Hematopoietic multipotent progenitor cell treated with erythropoietin and hydrocortisone succinate and interleukin-3 and kit ligand, for 4 days (in vitro differentiated cells): ENCODE data around the gene CCDC33.
A peak's percentile ranks its signal among the peaks of the same experiment; 100 is the strongest.
"Not testable (repeated sequence)": the region's sequence is repeated elsewhere in the genome, so short reads cannot be mapped to it uniquely, and the experiment has no call there.

Experiments
- DNase-seq: peaks from one replicate; pipeline ENCODE4 v3.0.0-alpha.2; 2015

The CCDC33 gene

GRCh38 chr15:74338676-74339075 is 102.5 kb downstream of the CCDC33 start:
- no peak for DNase-seq

- DNase-seq, result no peak
Observed at GRCh38 chr15:74339371-74339770, 103.2 kb downstream of the CCDC33 start.

- DNase-seq, result peak; percentile 73
Observed at GRCh38 chr15:74340150-74340549, 104.0 kb downstream of the CCDC33 start.

DNA sequence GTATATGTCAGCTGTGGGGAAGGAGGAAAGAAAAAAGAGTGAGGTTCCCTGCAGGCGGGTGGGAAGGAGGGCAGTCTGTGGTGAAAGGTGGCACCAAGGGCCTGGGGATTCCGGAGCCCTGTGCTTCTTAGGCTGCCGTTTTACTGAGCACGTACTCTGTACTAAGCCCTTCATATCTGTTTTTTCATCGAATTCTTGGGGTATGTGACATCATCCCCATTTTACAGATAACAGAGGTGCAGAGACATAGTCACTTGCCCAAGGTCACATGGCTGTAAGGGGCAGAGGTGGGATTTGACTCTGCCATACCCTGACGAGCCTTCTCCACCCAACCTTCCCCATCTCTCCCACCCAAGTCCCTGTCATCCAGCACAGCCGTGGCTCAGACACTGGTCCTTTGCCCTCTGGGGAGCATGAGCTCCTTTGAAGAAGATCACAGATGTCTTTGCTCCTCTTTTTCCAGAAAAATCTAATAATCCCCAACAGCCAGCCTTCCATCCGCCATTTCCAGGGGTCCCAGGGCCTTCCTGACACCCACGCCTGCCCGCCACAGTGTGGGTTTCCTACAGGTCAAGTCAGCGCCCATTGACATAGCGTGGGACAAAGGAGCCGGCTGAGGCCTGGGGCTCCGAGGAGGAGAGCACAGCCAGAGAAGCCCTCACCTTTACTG is 107.1 kb downstream of the CCDC33 start:
- DNase-seq, result no peak

DNA sequence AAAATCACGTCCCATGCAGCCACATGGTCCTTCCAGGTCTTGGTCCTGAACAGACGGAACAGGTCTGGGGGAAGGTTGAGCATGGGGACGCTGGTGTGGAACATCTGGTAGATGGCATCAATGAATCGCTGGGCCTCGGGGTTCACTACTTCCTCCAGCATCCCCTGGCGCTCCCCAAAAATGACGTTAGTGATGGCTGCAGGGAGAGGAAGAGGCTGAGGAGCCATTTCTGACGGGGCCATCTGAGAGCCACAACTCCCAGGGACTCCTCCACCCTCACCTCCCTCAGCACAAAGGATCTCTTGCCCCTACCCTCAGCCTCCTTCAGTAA is 107.6 kb downstream of the CCDC33 start:
- no peak for DNase-seq

DNA sequence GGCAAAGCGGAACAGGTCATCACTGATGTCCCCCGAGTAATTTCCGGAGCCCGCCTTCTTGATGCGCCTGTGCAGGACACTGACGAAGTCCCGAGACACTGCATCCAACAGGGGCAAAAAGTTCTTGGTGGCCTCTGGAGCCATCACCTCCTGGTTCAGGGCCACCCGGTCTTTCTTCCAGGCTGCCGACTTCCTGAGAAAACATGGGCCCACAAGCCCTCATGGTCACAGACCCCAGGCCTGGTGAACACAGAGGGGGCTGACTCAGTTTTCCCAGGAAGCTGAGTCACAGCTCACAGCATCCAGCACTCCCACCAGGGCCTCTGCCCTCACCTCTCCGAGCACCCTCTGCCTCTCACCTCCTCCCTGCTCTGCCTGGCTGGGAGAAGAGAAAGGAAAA is 108.9 kb downstream of the CCDC33 start:
- DNase-seq, result no peak

GRCh38 chr15:74347757-74348250 is 111.7 kb downstream of the CCDC33 start:
- no peak for DNase-seq

GRCh38 chr15:74349241-74349778 is 113.2 kb downstream of the CCDC33 start:
- DNase-seq, result no peak

- DNase-seq, result no peak
Observed at GRCh38 chr15:74350295-74351275, 114.5 kb downstream of the CCDC33 start.

DNA sequence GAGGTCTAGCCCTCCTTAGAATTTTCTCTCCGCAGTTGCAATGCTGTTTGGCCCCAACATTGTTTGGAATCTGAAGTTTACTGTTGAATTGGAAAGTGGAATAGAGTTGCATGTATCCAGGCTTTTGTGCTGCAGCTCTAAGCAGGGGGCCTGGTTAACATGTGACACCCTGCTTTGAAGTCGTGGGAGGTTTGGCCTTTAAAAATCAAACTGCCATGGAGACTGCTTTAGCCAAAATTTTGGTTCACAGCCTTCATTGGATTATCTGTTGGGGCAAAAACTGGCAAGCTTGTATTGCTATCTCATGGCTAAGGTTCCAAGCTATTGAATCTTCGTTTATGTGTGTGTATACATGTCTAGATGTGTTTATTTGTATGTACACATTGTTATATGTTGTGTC is 115.5 kb downstream of the CCDC33 start:
- DNase-seq, result no peak

GRCh38 chr15:74352393-74352910 is 116.3 kb downstream of the CCDC33 start:
- DNase-seq, result no peak

GRCh38 chr15:74353992-74354391 is 117.9 kb downstream of the CCDC33 start:
- not testable (repeated sequence) for DNase-seq

- not testable (repeated sequence) for DNase-seq
Observed at GRCh38 chr15:74356050-74356449, 119.9 kb downstream of the CCDC33 start.

DNA sequence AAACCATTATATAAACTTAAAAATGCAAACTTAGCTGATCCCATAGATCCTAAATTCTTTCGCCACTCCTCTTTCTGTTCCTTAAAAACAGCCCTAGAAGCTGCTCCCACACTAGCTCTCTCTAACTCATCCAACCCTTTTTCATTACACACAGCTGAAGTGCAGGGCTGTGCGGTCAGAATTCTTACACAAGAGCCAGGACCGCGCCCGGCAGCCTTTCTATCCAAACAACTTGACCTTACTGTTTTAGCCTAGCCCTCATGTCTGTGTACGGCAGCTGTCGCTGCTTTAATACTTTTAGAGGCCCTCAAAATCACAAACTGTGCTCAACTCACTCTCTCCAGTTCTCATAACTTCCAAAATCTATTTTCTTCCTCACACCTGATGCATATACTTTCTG is 121.4 kb downstream of the CCDC33 start:
- DNase-seq, result not testable (repeated sequence)

- not testable (repeated sequence) for DNase-seq
Observed at GRCh38 chr15:74359376-74359775, 123.2 kb downstream of the CCDC33 start.

GRCh38 chr15:74360855-74361254 is 124.7 kb downstream of the CCDC33 start:
- not testable (repeated sequence) for DNase-seq

DNA sequence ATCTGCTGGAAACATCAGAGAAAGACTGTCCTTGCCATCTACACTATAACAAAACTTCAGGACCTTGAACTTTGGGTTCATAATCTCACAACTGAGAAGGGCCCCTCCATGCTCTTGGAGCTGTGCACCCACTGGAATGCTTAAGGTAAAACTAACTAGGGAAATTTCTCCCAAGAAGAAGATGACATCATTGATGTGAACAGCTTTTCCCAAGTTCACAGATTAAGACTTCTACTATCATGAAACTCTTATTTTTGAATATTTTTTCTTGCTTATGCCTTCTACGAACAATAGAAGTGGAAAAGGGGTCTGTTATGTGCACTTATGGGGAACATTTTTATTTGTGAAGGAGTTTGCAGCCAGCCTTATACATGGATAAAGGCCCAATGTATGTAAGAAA is 126.4 kb downstream of the CCDC33 start:
- no peak for DNase-seq

GRCh38 chr15:74364936-74365597 is 128.9 kb downstream of the CCDC33 start:
- DNase-seq, result no peak

GRCh38 chr15:74365598-74366445 is 129.7 kb downstream of the CCDC33 start:
- DNase-seq, result peak; percentile 64

DNA sequence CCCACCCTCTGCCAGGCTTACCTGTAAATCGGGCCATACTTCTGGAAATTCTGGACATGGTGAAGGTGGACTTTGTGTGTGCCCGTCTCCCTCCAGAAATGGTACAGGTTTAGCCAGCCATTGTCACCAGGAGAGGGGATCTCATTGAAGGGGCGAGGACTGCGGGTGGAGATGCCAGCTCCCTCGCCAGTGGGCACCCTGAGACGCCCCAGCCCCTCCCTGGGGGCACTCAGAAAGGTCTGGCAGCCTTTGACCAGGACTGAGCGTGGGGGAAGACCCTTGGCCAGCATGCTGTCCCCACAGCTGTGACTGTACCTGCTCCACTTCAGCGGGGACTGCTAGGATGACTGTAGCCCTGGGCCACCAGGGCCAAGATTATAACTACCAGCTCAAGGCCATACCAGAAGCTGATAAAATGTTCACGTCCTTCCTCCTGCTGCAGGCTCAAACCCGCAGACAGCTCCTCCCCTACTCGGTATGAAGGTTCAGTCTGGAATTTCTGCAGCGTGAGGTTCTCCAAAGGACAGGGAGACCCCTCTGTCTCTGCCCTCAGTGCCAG is 131.2 kb downstream of the CCDC33 start, which contains the start of gene CYP11A1:
TSS of gene CYP11A1 (minus strand) at position 351 of the 559 bp plus-strand sequence. CDS start at position 290, 61 bp downstream.
- DNase-seq, result no peak

DNA sequence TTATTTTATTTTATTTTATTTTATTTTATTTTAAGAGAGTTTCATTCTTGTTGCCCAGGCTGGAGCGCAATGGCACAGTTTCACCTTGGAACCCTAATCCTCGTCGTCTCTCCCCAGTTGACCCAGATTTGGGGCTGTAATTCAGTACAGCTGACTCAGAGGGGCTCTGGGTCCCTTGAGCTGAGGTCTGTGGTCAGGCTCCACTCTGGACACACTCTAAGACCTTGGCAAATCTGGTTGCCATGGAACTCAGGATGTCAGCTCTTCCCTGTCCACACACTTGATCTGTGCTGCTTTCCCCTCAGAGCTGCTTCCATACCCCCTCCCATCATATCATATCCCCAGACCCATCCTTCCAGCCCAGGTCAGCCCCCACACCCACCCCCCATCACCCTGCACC is 132.0 kb downstream of the CCDC33 start:
- no peak for DNase-seq
